Measurements from ENCODE around the gene KRTAP10-5.
"Not testable (repeated sequence)": the region's sequence is repeated elsewhere in the genome, so short reads cannot be mapped to it uniquely, and the experiment has no call there.

The KRTAP10-5 gene

DNA sequence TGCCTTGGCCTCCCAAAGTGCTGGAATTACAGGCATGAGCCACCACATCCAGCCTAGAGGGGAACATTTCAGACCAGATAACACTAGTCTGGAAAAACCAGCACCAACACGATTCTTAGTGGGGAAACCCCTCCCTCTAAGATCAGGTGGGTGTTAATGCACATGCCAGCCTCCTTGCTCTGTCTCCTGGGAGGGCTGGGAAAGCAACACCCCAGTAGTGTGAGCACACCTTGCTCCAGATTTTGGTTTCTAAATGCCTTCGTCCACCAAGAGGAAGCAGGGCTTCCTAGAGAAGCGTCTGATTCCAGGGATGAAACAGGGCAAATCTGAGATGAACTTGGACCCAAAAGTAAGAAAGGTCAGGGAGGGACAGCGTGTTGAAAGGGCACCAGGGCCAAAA, 9.1 kb downstream of the KRTAP10-5 start:
- peak; percentile 13 for DNase-seq

DNA sequence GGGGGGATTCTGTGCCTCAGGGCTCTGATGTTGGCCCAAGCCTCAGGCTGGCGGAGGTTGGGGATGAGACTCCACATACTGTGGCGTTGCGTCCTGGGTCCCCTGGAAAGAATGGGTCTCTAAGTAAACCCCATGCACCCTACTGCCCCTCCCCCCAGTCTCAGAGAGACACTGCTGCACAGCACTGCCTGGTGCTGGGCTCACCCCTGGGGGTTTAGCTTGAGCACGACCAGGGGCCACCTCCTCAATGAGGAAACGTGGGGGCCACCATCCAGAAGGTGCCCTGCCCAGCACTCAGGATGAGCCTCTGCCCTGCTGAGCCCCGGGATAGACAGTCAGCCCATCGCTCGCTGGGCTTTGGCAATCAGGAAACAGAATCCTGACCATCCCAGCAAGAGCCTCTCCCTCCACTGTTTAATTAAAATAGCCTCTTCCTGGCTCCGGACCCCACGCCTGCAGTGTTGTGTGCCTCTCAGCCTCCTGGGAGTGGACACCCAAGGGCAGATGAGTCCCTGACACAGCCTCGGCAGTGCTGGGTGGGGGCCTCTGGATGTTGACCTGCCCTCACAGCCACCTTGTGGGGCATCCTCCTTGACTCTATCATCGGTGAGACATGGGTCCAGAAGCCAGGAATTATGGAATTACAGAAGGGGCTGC, 10.4 kb downstream of the KRTAP10-5 start:
- no peak for DNase-seq

DNA sequence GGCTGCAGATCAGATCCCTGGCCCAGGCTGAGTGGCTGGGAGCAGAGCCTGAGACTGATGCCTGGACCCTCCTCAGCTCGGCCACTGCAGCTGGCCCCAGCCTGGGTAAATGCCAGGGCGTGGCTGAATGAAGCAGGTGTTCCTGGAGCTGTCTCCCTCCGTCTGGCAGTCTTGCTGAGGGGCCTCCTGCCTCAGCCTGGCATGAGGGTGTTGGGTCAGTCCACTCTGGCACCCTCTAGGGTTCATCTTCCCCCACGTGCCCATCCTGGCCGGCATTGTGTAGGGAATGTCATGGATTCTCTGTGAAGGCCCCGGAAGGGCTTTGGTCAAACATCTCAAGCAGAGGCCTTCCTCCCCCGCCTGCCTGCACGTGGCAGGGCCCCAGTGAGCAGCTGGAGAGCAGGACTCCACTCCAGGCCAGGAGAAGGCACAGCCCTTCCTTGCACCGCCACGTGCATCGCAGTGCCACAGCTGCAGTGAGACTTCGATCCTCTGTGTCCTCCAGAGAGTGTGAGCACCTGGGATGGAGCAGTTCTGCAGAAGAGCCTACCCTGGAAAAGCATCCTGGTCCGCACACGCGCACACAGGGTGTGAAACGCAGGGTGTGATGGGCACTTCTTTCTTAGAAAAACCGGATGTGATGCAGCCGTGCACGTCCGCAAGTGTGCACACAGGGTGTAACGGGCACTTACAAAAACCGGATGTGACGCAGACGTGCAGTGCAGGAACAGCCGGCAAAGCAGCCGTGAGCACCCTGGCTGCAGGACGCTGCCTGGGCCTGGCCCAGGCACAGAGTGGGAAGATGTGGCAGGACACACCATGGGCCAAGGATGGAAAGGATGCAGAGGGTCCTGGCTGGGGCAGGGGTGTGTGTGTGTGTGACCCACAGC, 11.5 kb downstream of the KRTAP10-5 start:
- peak; percentile 36 for DNase-seq

DNA sequence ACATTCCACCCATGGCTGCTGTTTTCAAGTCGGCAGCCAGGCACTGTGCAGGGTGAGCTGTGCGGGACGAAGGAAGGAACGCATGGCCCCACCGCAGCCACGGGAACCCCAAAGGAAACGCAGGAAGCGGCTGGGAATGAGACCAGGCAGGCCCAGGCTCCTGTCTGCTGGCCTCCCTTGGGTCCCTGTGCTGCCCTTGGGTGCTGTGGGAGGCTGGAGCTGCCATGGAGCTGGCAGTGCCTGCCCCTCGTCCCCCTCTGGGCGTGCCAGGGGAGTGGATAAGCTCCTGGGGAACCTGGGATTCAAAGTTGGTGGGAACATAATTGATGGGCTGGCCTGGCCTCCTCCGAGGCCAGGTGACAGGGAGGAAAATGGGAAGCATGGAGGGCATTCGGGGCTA, 12.1 kb downstream of the KRTAP10-5 start:
- DNase-seq = peak; percentile 21

DNA sequence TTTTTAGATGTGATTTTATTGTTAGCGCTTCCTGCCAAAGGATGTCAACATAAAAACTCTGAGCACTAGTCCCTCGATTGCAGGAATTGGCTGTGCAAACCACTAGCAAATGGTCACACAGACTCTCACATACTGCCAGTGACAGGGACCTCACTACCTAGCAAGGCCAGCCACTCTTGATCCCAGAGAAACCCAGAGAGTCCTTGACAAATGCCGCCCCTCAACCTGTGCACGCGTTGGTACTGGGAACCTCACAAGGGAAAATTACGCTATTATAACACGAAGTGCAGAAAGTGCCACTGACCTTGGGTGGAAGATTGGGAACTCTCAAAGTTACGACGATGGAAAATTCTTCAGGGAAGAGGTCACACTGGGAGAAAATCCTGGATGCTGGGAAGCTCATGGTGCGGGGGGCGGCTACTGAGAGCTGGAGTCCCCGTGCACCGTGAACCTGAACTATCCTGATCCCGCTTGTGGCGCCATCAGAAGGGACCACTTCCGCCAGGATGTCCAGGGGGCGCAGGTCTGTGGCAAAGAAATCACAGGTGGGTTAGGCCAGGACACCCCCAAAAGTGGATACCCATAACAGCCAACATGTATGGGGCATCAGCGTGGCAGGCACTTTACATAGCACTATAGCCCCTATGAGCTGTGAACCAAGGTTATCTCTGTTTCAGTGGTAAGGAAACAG, 12.8 kb downstream of the KRTAP10-5 start:
- DNase-seq = peak; percentile 15

DNA sequence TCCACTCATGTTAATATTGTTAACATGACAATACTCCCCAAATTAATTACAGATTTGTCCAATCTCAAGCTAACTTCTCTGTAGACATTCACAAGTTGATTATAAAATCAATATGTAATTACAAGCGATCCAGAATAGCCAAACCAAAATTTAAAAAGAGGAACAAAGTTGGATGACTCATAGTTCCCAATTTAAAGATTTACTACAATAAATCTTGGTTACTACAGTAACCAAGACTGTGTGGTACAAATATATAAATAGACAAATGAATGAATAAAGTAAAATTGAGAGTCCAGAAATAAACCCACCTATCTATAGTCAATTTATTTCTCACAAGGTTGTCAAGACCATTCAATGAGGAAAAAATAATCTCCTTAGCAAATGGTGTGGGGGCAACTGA, 14.0 kb downstream of the KRTAP10-5 start:
- DNase-seq = no peak

DNA sequence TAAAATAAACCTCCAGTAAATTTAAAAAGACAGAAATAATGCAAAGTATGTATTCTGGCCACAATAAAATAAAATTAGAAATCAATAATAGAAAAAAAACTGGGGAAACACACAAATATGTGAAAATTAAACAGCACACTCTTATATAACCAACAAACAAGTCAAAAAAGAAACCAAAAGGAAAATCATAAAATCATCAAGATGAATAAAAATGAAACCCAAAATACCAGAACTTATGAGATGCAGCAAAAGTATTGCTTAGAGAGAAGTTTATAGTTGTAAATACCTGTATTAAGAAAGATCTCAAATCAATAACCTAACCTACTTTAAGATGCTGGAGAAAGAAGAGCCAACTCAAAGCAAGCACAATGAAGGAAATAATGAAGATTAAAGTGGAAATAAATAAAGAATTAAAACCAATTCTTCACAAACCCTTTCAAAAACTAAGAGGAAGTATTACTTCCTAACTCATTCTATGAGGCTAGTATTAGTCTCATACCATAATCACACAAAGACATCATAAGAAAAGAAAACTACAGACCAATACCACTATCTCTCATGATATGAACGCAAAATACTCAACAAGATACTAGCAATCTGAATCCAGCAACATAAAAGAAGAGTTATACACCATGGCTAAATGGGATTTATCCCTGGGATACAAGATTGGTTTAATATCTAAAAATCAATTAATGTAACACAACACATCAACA, 15.4 kb downstream of the KRTAP10-5 start:
- DNase-seq = no peak

DNA sequence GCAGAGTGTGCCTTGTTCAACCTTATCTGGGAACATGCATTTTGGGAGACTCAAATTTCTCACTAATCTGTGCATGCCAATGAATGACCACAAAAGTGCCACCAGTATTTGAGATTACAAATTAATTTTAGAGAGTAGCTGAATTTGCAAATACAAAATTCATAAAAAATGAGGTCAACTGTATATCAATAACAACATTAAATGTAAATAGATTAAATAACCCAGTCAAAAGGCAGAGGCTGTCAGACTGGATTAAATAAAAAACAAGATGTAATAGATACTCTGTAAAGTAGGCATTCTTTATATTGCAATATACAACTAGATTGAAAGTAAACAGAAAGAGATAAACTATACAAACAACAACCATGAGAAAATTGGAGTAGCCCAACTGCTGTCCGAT, 16.3 kb downstream of the KRTAP10-5 start:
- no peak for DNase-seq

DNA sequence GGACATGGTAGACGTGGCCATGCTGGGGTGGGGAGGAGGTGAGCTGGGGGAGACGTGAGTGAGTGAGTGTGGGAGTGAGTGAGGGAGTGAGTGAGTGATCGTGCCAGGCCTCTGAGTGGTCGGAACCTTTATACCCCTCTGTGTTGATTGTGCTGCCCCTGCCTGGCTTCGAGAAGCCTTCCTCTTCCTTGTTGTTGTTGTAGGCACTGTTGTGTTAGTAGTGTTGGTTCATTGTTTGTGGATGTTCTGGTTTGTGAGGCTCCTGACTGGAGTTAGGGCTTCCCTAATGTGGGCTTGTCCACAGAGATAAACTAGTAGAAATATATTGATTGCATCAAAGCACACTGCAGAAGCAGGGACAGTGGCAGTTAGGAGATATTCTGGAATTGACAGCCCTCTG, 21.7 kb downstream of the KRTAP10-5 start, which contains the start of gene KRTAP10-3:
KRTAP10-3 (minus strand) TSS at position 101 of the 400 bp plus-strand sequence; CDS start at position 21, 80 bp downstream.
- DNase-seq = peak; percentile 23

DNA sequence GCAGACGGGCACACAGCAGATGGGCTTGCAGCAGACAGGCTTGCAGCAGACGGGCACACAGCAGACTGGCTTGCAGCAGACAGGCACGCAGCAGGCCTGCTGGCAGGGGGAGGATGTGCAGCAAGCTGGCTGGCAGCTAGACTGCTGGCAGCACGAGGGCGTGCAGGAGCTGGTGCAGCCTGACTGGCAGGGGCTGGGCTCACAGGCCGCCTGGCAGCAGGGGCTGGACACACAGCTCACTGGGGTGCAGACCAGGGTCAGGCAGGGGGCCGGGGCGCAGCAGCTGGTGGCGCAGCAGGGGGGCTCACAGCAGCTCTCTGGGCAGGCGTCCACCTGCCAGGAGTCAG, 22.1 kb downstream of the KRTAP10-5 start:
- DNase-seq = not testable (repeated sequence)

DNA sequence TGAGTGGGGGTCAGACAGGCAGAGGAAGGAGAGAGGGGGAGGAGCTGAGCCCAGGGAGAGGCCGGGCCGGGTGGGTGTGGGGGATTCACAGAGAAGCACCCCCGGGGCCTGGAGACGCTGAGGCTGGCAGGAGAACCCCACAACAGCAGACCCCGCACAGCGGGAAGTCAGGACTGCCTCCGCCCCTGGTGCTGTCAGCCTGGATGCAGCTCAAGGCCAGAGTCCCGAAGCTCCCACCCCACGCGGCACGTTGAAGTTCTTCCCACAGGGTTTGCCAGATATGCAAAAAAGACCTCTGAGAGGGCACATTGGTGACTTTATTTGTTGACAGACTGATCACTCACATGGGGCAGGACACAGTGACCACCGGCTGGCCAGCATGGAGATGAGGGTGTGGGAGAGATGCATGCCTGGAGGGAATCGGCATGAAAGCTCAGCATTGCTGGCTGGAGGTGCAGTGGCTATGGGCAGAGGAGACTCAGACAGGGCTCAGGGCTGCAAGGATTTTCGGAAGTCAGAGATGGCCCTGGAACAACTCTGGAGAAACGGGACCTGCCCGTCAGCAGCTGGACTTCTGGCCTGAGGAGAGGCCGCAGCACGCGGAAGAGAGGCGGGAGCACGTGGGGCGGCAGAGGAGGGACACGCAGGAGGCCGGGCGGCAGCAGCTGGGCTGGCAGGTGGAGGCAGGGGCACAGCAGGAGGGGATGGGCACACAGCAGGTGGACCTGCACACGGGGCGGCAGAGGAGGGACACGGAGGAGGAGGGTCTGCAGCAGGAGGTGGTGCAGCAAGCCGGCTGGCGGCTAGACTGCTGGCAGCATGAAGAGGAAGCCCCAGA, 22.7 kb downstream of the KRTAP10-5 start:
- DNase-seq = peak; percentile 35

DNA sequence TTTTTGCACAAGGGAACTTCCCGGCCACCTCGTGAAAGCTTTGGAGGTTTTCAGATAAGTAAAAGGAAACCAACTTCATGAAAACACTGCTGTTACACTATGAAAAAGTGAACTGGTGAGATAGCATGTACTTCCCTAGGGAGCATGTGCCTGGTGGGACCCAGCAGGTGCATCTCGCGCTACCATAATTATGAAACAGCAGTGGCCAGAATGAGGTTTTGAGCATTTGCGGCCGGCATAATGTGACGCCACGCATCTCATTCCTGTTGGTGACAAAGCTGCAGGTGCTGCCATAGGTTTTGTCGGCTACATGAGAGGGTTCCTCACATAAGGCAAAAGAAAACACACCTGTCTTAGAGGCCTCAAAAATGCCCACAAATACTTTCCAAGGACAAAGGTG, 23.5 kb downstream of the KRTAP10-5 start:
- no peak for DNase-seq

DNA sequence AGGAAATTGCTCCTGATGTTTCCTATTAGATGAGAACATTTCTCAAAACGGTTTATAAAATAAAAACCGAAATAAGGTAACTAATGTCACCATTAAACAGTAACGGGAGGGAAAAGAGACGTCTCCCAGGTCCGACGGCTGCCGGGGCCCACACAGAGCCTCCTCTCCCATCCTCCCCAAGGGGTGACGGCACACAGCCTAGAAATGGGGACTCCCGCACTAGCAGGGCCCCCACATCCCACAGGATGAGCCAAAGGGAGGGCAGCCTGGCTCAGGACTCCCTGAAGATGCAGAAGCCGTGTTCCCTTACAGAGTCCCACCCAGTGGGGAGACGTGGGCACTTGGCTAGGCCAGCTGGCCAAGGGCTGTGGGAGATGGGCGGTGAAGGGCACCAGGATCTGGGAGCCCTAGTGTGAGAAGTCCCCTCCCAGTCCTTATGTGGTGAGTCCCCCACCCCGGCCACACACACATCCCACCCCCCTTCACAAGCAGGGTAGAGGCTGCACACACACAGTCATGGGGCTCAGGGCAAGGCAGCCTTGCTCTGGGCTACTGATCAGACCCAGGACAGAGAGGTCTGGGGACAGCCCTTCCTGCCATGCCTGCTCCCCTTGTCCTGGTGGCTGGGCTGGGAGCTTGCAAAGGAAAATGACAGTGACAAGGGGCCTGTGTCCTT, 25.1 kb downstream of the KRTAP10-5 start:
- no peak for DNase-seq

DNA sequence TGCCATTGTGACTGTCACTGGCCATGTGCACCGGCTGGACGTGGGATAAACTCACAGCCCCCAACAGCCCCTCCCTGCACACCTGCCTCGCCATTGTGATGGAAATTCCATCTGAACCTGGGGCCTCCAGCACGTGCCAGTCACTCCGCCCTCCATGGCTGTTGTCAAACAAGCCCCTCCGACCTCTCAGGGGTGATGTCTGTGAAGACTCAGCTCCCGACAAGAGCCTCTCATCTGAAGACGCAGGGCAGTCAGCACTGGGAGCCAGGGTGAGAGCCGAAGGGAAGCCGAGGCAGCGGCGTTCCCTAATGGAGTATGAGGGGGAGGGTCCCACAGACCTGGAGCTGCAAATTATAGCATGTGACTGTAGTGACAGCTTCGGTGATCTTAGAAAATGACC, 27.7 kb downstream of the KRTAP10-5 start:
- no peak for DNase-seq

DNA sequence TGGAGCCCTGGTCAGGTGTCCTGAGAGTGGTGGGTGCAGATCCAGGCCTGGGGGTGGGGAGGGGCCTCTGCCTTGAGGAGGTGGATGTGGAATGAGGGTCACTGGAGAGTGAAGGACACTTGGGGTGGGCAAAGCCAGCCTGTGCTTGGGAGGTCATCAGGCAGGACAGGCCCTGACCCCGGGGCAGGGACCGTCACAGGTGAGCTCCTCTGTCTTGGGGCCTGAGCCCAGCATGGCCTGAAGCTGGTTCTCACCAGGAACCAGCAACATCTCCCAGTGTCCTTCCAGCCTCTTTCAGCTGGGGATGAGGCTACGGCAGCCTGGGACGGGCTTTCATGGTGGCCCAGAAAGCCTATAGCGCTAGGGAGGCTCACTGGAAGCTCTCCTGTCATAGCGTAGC, 28.3 kb downstream of the KRTAP10-5 start:
- DNase-seq = no peak

DNA sequence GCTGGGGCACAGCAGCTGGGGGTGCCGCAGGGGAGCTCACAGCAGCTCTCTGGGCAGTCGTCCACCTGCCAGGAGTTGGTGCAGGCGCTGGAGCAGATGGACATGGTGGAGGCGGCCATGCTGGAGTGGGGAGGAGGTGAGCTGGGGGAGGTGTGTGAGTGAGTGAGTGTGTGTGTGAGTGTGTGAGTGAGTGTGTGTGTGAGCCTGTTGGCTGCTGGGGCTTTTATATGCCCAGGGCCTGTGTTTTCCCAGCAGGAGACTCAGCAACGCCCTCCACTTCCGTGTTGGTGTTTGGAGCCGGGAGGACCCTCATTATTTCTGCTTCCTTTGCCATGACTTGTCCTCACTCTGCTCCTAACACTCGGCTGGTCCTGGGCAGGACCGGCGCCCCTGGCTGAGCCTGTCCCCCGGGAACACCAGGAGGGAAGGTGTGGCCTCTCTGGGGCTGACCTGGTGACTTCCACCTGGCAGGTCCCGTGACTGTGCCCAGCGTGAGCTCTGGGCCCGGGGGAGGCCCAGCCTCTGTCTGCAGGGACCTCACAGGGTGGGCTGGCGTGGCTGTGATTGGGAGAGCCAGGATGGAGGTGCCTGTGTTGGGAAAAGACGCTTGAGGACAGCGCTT, 29.0 kb downstream of the KRTAP10-5 start, which contains the start of gene KRTAP10-2:
KRTAP10-2 (minus strand) TSS at position 166 of the 622 bp plus-strand sequence; CDS start at position 119, 47 bp downstream.
- DNase-seq = peak; percentile 23

DNA sequence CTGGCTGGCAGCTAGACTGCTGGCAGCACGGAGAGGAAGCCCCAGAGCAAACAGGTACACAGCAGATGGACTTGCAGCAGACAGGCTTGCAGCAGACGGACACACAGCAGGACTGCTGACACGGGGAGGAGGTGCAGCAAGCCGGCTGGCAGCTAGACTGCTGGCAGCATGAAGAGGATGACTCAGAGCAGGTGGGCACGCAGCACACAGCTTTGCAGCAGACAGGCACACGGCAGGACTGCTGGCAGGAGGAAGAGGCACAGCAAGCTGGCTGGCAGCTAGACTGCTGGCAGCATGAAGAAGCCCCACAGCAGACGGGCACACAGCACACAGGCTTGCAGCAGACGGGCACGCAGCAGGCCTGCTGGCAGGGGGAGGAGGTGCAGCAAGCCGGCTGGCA, 29.6 kb downstream of the KRTAP10-5 start:
- DNase-seq = peak; percentile 12

DNA sequence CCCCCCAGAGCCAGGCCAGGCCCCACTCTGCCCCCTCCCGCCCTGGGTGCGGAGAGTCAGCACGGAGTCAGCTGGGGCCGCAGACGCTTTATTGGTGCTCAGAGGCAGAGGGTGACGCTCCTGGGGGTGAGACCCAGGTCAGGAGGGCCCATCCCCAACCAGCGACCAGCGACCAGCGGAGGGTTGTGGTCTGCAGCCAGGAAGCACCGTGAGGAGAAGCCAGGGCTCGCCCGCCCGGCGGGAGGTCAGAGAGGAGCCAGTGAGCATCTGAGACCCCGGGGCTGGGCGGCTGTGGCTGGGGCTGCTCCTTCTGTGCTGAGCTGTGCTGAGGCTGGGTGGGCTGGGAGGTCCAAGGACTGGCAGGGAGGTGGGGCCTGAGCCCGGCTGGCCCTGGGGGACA, 30.1 kb downstream of the KRTAP10-5 start:
- peak; percentile 35 for DNase-seq

DNA sequence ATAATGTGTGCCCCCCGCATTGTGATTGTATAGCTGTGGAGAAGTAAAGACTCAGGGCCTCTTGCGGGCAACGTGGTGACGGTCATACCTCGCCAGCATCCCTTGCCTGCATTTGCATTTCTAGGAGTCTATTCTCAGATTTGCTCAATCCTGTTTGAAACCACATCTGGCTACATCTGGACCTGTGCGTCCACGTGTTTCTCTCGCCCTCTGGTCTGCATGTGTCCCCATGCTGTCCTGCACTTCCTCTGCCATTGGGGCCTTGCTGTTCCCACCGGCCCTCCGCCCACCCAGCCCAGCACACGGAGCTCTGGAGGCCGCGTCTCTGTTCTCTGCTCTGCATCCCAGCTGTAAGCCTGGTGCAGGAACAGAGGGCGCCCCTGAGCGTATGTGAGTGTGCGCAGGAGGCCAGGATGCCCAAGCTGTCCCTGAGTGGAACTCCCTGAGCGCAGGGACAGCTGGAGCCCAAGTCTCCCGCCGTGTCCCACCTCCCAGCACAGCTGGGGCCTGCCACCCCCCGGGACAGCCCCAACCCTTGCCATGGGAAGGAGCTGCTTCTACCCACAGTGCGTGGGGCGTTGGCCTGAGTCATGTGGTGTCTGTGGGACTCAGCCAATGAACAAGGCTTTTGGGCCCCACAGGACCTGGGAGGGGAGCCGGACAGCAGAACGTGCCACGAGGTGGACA, 30.7 kb downstream of the KRTAP10-5 start:
- no peak for DNase-seq

DNA sequence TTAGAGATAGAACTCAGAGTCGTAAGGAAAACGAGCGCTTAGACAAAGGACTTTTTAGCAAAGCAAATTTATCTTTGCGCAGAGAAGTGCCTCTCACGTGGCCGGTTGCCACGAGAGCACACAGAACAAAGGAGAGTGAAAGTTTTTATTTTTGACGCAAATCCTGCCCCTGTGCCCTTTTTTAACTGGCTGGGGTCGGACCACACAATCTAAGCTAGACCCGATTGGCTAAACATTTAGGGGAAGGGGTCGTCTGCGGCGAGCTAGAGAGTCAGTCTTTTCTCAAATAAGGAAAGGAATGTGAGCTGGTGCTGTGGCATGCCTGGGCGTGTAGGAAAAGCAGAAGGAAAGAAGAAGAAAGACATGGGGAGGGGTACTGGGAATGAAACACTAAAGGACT, 31.5 kb downstream of the KRTAP10-5 start:
- DNase-seq = no peak
